ENCODE results near the gene RNASE2. TPM values are rescaled to one million over a fixed set of nuclear protein-coding genes. Genes with fewer than 3 reads are reported as not detected.
"Not testable (repeated sequence)": the region's sequence is repeated elsewhere in the genome, so short reads cannot be mapped to it uniquely, and the experiment has no call there.

The RNASE2 gene
- polyA plus RNA-seq (2014; cell fraction: cytosol; rRNA removed): not detected in 2 replicates
- not detected in 2 replicates for polyA plus RNA-seq (2014; cell fraction: nucleus; rRNA removed)

- not testable (repeated sequence) for DNase-seq (ENCODE audit: low spot score)
These were observed at the start of gene RNASE2 for GRCh38 chr14:20954736-20955537. Gene RNASE2 (plus strand): TSS chr14:20955487. CDS start chr14:20955772, 285 bp downstream.

- no peak for DNase-seq (ENCODE audit: low spot score)
These were observed 49.6 kb upstream of the RNASE2 start for GRCh38 chr14:20905676-20906075.

- DNase-seq (ENCODE audit: low spot score): no peak
These were observed 48.1 kb upstream of the RNASE2 start for GRCh38 chr14:20907214-20907613.

GRCh38 chr14:20910822-20911221, 44.5 kb upstream of the RNASE2 start:
- DNase-seq (ENCODE audit: low spot score): not testable (repeated sequence)

GRCh38 chr14:20919038-20919756, 36.1 kb upstream of the RNASE2 start:
- DNase-seq (ENCODE audit: low spot score): not testable (repeated sequence)

DNA sequence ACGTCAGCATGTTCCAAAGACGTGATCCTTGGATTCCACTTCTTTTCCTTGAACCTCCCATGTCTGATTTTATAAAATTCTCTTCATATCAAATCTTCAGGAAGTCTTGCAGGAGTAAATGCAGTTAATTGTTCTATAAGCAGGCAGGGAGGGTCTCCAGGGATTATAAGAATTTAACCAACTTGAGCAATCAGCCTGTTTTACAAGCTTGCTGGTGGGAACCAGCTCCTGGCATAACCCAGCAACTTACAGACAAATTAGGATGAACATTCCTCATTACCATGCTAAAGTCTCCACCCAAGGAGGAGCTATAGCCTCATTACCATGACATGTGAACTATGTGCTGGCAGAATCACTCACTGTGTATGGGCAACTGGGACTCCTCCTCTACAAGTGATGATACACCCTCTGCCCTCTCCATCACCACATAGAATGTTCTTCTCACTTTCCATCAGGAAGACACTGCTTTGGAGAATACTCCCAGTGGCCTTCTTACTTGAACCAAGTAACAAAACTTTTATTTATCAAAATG, 31.5 kb upstream of the RNASE2 start:
- not testable (repeated sequence) for DNase-seq (ENCODE audit: low spot score)

- DNase-seq (ENCODE audit: low spot score): no peak
These were observed 21.0 kb upstream of the RNASE2 start for GRCh38 chr14:20934148-20934762.

DNA sequence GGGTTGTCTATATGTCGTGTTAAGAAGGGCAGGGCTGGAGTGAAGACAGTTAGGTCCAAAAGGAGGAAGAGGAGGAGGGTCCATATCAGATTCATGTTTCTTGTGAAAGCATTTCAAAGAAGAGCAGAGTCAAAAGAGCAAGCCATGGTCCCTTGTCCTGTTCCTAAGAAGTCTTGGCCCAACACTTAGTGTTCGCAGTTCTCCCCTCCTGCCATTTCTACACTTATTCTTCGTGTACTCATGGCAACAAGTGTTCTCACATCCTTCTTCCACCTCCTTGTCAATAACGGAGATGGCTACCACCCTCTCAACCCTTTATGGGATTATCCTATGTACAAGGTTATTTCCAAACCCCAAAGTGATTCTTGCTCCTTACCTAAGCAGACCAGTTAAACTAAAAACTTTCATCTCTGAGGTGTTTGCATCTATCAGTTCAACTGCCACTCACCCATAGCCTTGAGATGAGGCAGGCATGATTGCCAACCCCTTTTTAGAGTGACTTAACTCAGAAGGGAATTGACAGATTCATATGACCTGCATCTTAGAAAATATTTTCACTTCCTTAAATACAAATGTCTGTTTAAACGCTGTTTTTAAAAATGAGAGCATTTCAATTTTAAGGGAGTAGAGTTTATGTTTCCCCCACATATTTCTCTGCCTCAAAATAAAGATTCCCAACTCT, 19.8 kb upstream of the RNASE2 start:
- DNase-seq (ENCODE audit: low spot score): no peak

- DNase-seq (ENCODE audit: low spot score): not testable (repeated sequence)
These were observed 10.1 kb upstream of the RNASE2 start for GRCh38 chr14:20945146-20945545.

- not testable (repeated sequence) for DNase-seq (ENCODE audit: low spot score)
These were observed 8.6 kb upstream of the RNASE2 start for GRCh38 chr14:20946707-20947106.

DNA sequence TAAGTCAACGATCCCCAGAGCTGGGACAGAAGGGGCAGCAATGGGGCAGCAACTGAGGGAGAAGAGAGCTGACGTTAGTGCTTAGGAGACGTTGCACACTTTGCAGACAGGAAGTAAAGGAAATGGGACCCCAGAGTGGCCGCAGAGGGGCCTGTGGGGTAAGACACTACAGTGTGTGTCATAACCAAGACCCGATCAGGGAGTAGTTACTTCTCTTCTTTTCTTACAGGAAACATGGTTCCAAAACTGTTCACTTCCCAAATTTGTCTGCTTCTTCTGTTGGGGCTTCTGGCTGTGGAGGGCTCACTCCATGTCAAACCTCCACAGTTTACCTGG, 219 bp downstream of the RNASE2 start:
- DNase-seq (ENCODE audit: low spot score): not testable (repeated sequence)

- no peak for DNase-seq (ENCODE audit: low spot score)
These were observed 1.2 kb downstream of the RNASE2 start for GRCh38 chr14:20956376-20956976.

DNA sequence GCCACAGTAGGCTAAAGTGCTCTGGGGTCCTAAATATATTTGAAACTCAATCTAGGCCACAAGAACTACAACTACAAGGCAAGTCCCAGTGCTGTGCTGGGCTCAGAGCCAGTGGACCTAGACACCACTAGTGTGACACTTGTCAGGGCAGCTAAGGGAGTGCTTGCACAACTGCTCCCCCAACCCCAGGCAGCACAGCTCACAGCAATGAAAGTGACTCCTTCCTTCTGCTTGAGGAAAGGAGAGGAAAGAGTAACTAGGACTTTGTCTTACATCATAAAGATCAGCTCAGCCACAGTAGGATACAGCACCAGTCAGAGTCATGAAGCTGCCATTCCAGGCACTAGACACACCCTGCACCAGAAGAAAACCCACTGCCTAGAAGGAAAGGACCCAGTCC, 3.7 kb downstream of the RNASE2 start:
- DNase-seq (ENCODE audit: low spot score): not testable (repeated sequence)

- DNase-seq (ENCODE audit: low spot score): no peak
These were observed 14.0 kb downstream of the RNASE2 start for GRCh38 chr14:20969336-20969735.

DNA sequence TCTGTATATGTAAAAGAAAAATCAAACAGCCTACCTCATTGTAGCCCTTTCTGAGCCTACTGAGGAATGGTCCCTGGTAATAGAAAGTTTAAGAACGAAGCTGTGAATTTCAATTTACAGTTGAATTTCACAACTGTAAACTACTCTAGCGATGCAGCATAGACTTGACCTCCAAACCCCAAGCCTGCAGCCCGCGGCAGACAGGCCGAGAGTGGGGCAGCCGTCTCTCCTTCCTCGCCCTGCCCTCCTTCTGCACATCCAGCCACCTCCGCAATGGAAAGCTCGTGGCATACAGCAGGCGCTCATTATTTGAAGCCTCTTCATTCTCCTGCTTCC, 15.3 kb downstream of the RNASE2 start:
- no peak for DNase-seq (ENCODE audit: low spot score)

DNA sequence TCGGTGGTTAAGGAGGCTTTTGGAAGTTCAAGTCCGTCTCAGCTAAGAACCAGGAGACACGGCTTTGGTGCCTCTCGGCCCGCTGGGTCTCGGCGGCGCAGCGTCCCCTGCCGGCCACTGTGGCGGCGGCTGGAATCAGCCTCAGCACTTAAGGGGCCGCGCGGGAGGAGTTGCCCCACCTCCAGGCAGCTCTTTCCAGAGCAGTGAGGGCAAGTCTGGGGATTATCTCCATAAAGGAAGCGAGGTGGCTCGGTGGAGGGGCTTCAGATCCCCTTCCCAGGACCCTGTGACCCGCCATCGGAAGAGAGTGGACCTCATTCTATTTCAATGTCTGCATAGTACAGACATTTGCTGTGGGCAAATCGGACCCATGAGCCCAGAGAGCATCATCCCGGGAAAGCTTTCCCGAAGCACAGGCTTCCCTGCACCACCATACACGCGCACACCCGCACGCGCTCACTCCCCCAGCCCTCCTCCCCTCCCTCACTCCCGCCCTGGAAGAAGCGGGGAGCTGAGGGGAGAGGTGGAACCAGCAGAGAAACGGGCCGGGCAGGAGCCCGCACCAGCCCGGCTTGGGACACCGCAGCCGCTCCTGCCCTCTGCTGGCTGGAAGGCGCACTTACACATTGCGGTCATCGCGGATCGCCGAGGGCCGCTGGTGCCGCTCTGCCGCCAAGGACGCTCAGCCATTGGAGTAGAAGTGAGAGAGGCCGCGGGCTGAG, 15.9 kb downstream of the RNASE2 start:
- peak; percentile 82 for DNase-seq (ENCODE audit: low spot score)

GRCh38 chr14:20971705-20972021, 16.4 kb downstream of the RNASE2 start:
- no peak for DNase-seq (ENCODE audit: low spot score)

GRCh38 chr14:20973501-20973900, 18.2 kb downstream of the RNASE2 start:
- no peak for DNase-seq (ENCODE audit: low spot score)

GRCh38 chr14:20976291-20976690, 21.0 kb downstream of the RNASE2 start:
- no peak for DNase-seq (ENCODE audit: low spot score)

DNA sequence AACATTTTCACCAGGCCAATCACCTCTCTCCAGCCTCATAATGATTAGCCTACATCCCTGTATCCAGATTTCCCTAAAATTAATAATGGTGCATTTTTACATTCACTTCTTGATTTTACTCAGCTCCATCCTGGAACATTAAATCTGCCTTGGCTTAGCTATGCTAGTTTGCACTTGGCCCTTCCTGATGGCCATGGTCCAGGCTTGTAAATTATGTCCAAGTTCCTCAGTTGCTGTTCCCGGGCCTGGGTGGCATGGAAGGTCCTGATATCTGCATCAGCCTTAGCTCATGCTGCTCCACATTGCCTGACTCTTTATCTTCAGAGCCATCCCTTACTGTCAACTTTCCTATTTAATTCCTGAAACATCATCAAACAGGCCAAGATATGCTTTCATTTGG, 23.4 kb downstream of the RNASE2 start:
- no peak for DNase-seq (ENCODE audit: low spot score)

DNA sequence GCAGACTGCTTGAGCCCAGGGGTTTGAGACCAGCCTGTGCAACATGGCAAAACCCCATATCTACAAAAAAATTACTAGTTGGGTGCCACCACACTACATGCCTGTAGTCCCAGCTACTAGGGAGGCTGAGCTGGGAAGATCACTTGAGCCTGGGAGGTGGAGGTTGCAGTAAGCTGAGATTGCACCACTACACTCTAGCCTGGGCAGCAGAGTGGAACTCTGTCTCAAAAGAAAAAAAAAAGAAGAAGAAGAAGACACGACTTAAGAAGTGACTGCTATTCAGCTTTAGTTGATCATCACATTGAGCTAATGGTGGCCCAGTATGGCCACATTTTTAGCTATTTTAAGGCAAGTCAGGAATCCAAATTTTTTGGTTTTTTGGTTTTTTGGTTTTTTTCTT, 25.6 kb downstream of the RNASE2 start:
- no peak for DNase-seq (ENCODE audit: low spot score)

All from SK-N-DZ (cell line).